CD4-positive, alpha-beta T cell treated with Interferon gamma for 1 hour (primary cell): Measurements from ENCODE around the gene C2orf81.
"Not testable (repeated sequence)": the region's sequence is repeated elsewhere in the genome, so short reads cannot be mapped to it uniquely, and the experiment has no call there.

ENCODE experiments used
- DNase-seq: peaks from one replicate; pipeline ENCODE4 v3.0.0-alpha.2; 2020

Gene C2orf81

GRCh38 chr2:74442483-74443297 is 21.3 kb upstream of the C2orf81 start:
- not testable (repeated sequence) for DNase-seq

- DNase-seq, result peak; percentile 42
These were observed 20.5 kb upstream of the C2orf81 start, which contains the start of gene RTKN for GRCh38 chr2:74441690-74442482. Gene RTKN (minus strand): TSS chr2:74441937. CDS start chr2:74441816, 121 bp downstream.

GRCh38 chr2:74441170-74441689 is 19.8 kb upstream of the C2orf81 start:
- no peak for DNase-seq

GRCh38 chr2:74440378-74441169 is 19.2 kb upstream of the C2orf81 start:
- DNase-seq, result peak; percentile 65

- no peak for DNase-seq
These were observed 18.5 kb upstream of the C2orf81 start for GRCh38 chr2:74439803-74440377.

GRCh38 chr2:74439373-74439772 is 18.0 kb upstream of the C2orf81 start:
- no peak for DNase-seq

- DNase-seq, result no peak
These were observed 16.8 kb upstream of the C2orf81 start for GRCh38 chr2:74438248-74438647.

GRCh38 chr2:74436848-74437695 is 15.7 kb upstream of the C2orf81 start:
- no peak for DNase-seq

GRCh38 chr2:74436111-74436805 is 14.8 kb upstream of the C2orf81 start:
- DNase-seq, result no peak

- DNase-seq, result no peak
These were observed 9.1 kb upstream of the C2orf81 start for GRCh38 chr2:74430502-74430901.

GRCh38 chr2:74429487-74430451 is 8.3 kb upstream of the C2orf81 start:
- DNase-seq, result no peak

GRCh38 chr2:74428675-74429074 is 7.3 kb upstream of the C2orf81 start:
- DNase-seq, result no peak

- no peak for DNase-seq
These were observed 6.1 kb upstream of the C2orf81 start for GRCh38 chr2:74427551-74427950.

- DNase-seq, result no peak
These were observed 4.9 kb upstream of the C2orf81 start for GRCh38 chr2:74426181-74426758.

GRCh38 chr2:74425523-74425922 is 4.1 kb upstream of the C2orf81 start:
- DNase-seq, result no peak

- no peak for DNase-seq
These were observed 3.6 kb upstream of the C2orf81 start for GRCh38 chr2:74424995-74425406.

GRCh38 chr2:74424139-74424992 is 2.9 kb upstream of the C2orf81 start:
- no peak for DNase-seq
